DOHH2 (cell line): ENCODE data around the gene TCIRG1.

Source experiments
- H3F3A ChIP-seq: fragments of 200-600 bp; sonication (generic), shearing (Covaris generic); 2 replicates; pipeline ENCODE4 v1.6.0; 2016; ENCODE audit warnings: antibody characterized with exemption, mild to moderate bottlenecking; ENCODE audit not compliant: control insufficient read depth, insufficient read depth
- H3K27ac ChIP-seq: fragments of 200-600 bp; sonication (generic); 2 replicates; pipeline ENCODE4 v1.5.1; 2014; ENCODE audit warnings: low read depth, mild to moderate bottlenecking, low read length, moderate library complexity
- H3K27me3 ChIP-seq: fragments of 200-600 bp; sonication (generic); 2 replicates; pipeline ENCODE4 v1.6.1; 2014; ENCODE audit warnings: mild to moderate bottlenecking, low read length, mixed read lengths; ENCODE audit not compliant: control insufficient read depth
- H3K36me3 ChIP-seq: fragments of 200-600 bp; sonication (generic); 2 replicates; pipeline ENCODE4 v1.6.1; 2014; ENCODE audit warnings: mild to moderate bottlenecking, low read length, moderate library complexity, mixed read lengths; ENCODE audit not compliant: control insufficient read depth
- H3K4me1 ChIP-seq: fragments of 200-600 bp; sonication (generic); 2 replicates; pipeline ENCODE4 v1.6.1; 2014; ENCODE audit warnings: mild to moderate bottlenecking, low read length, mixed read lengths; ENCODE audit not compliant: control insufficient read depth
- H3K4me2 ChIP-seq: fragments of 200-600 bp; sonication (generic); 2 replicates; pipeline ENCODE4 v1.6.0; 2014; ENCODE audit warnings: mild to moderate bottlenecking, low read length, moderate library complexity
- H3K4me3 ChIP-seq: fragments of 200-600 bp; sonication (generic); 2 replicates; pipeline ENCODE4 v1.5.1; 2014; ENCODE audit warnings: mild to moderate bottlenecking, low read length, mixed read lengths
- H3K79me2 ChIP-seq: fragments of 200-600 bp; sonication (generic); 2 replicates; pipeline ENCODE4 v1.6.1; 2014; ENCODE audit warnings: mild to moderate bottlenecking, low read length, mixed read lengths; ENCODE audit not compliant: control insufficient read depth
- H3K9me2 ChIP-seq: fragments of 200-600 bp; sonication (generic); replicated peaks from 2 replicates; pipeline ENCODE4 v1.6.1; 2014; ENCODE audit warnings: mild to moderate bottlenecking, low read length, mixed read lengths; ENCODE audit not compliant: control insufficient read depth
- H3K9me3 ChIP-seq: fragments of 200-600 bp; sonication (generic); 2 replicates; pipeline ENCODE4 v1.6.1; 2014; ENCODE audit warnings: antibody characterized with exemption, low read length, mixed read lengths; ENCODE audit not compliant: control insufficient read depth, insufficient read depth
- H4K20me1 ChIP-seq: fragments of 200-600 bp; sonication (generic); 2 replicates; pipeline ENCODE4 v1.6.0; 2014; ENCODE audit warnings: low read depth, mild to moderate bottlenecking, antibody characterized with exemption, low read length, moderate library complexity; ENCODE audit not compliant: control insufficient read depth, insufficient read depth
- CTCF ChIP-seq: fragments of 200-600 bp; sonication (generic); IDR thresholded peaks from one replicate; pipeline ENCODE4 v1.5.1; 2014; ENCODE audit warnings: antibody characterized with exemption, mild to moderate bottlenecking, low read depth, low read length; ENCODE audit not compliant: poor library complexity, severe bottlenecking
- EZH2phosphoT487 ChIP-seq: fragments of 200-600 bp; sonication (generic); IDR thresholded peaks from 2 replicates; pipeline ENCODE4 v1.6.1; 2017; ENCODE audit warnings: borderline replicate concordance, mild to moderate bottlenecking, antibody characterized with exemption, low read length, moderate library complexity, mixed read lengths

TCIRG1 gene

GRCh38 chr11:68014157-68014946 lies 24.5 kb upstream of the TCIRG1 start:
- no peak overlapping the region for H3K4me2 ChIP-seq
- no peaks in the 10 kb centered on the region for H3K36me3 ChIP-seq
- H3K4me1 ChIP-seq = peaks cover 10% of the 10 kb centered on the region
- no peaks in the 10 kb centered on the region for H3K79me2 ChIP-seq
- TF ChIP-seq CTCF = no peak
- no peak for TF ChIP-seq EZH2phosphoT487
- no peaks in the 10 kb centered on the region for H3K9me2 ChIP-seq
- H3F3A ChIP-seq = no peaks in the 10 kb centered on the region
- H4K20me1 ChIP-seq = no peaks in the 10 kb centered on the region
- H3K27me3 ChIP-seq = no peaks in the 10 kb centered on the region
- H3K9me3 ChIP-seq = no peaks in the 10 kb centered on the region
- no peak overlapping the region for H3K4me3 ChIP-seq
- H3K27ac ChIP-seq = no peak overlapping the region

- Histone ChIP-seq H3K27me3 (no peaks in the 10 kb centered on the region), H3K27ac (no peak overlapping the region), H4K20me1 (no peaks in the 10 kb centered on the region), H3K79me2 (no peaks in the 10 kb centered on the region), H3K9me3 (no peaks in the 10 kb centered on the region), H3F3A (no peaks in the 10 kb centered on the region), H3K36me3 (no peaks in the 10 kb centered on the region), H3K4me1 (peaks cover 4% of the 10 kb centered on the region), H3K4me2 (no peak overlapping the region), H3K4me3 (no peak overlapping the region), H3K9me2 (no peaks in the 10 kb centered on the region)
- no peak for TF ChIP-seq EZH2phosphoT487
- no peak for TF ChIP-seq CTCF
Observed at GRCh38 chr11:68014947-68015447, 23.8 kb upstream of the TCIRG1 start.

- no peaks in the 10 kb centered on the region for H3K4me1 ChIP-seq
- no peaks in the 10 kb centered on the region for H3K27me3 ChIP-seq
- H3F3A ChIP-seq = no peaks in the 10 kb centered on the region
- H3K4me3 ChIP-seq = no peak overlapping the region
- TF ChIP-seq CTCF = no peak
- no peak for TF ChIP-seq EZH2phosphoT487
- H3K79me2 ChIP-seq = no peaks in the 10 kb centered on the region
- no peaks in the 10 kb centered on the region for H3K9me3 ChIP-seq
- no peaks in the 10 kb centered on the region for H4K20me1 ChIP-seq
- no peak overlapping the region for H3K4me2 ChIP-seq
- no peaks in the 10 kb centered on the region for H3K36me3 ChIP-seq
- H3K9me2 ChIP-seq = no peaks in the 10 kb centered on the region
- no peak overlapping the region for H3K27ac ChIP-seq
Observed at GRCh38 chr11:68015467-68015866, 23.4 kb upstream of the TCIRG1 start.
